CD4-positive, alpha-beta T cell treated with Interferon gamma for 1 hour (primary cell): Measurements from ENCODE around the gene PPP6R3.
"Not testable (repeated sequence)": the region's sequence is repeated elsewhere in the genome, so short reads cannot be mapped to it uniquely, and the experiment has no call there.

Experiments
- DNase-seq: peaks from one replicate; pipeline ENCODE4 v3.0.0-alpha.2; 2020

PPP6R3 gene

GRCh38 chr11:68459886-68460740 is 439 bp upstream of the PPP6R3 start:
- peak; percentile 94 for DNase-seq

- no peak for DNase-seq
Measured at GRCh38 chr11:68461575-68461917, 994 bp downstream of the PPP6R3 start.

DNA sequence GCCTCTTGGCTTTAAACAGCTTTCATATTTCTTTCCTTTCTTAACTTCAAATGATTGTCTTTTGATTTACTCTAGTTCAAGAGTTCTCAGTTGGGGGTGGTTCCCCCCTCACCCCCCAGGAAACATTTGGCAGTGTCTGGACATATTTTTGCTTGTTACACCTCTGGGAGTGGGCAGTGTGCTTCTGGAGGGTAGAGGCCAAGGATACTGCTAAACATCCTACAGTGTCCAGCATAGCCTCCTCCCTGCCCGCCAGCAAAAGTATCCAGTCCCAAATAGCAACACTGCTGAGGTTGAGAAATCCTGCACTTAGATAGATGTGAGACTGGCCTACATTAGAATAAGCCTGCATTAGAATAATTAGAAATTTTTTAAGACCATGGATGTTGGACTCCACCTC is 3.2 kb downstream of the PPP6R3 start:
- no peak for DNase-seq

GRCh38 chr11:68467201-68467834 is 6.8 kb downstream of the PPP6R3 start:
- no peak for DNase-seq

DNA sequence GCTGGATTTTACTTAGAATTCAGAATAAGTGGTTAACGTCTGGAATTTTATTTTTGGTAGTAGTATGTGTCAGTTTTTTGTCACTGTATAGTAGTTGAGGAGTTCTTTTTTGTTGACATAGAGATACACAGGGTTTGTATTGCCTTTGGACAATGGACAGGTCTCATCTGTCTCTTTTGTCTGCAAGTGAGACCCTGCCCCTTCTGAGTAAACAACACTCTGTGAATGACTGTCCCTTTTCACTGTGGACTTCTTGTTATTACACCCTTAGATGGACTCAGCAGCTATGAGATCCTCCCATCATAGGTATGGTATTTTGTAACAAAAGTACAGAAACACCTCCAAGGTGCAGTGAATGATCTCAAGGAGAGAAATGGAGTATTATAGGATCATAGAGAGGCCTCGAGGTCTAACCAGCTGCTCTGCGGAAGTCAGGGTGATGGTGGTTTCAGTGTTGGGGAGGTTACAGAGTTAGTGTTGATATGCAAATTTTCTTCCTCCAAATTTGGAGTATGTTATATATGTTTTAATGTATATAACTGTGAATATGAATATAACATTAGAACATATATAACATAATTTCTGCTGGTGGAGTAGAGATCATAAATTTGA is 7.8 kb downstream of the PPP6R3 start:
- no peak for DNase-seq

GRCh38 chr11:68469122-68469521 is 8.6 kb downstream of the PPP6R3 start:
- DNase-seq = no peak

- no peak for DNase-seq
Measured at GRCh38 chr11:68469642-68470041, 9.1 kb downstream of the PPP6R3 start.

DNA sequence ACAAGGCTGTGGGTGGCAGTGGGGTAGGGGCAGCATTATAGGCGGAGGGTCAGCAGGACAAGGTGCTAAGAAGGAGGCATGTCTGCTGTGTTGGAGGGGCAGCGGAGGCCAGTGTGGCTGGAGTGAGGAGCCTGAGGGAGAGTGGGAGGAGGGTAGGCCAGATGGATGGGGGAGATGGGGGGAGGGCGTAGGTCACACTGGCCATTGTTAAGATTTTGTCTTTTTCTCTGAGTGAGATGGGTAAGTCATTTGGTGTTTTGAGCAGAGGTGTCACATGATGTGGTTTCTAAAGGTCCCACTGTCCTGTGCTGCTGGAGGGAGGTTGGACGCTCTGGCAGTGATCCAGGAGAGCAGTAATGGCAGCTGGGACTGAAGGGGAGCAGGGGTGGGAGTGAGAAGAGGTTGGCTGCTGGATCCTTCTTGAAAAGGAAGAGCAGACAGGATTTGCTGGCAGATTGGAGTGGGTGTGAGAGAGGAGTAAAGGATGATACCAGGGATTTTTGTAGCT is 9.8 kb downstream of the PPP6R3 start:
- no peak for DNase-seq

- peak; percentile 17 for DNase-seq
Measured at GRCh38 chr11:68471360-68472340, 11.1 kb downstream of the PPP6R3 start.

DNA sequence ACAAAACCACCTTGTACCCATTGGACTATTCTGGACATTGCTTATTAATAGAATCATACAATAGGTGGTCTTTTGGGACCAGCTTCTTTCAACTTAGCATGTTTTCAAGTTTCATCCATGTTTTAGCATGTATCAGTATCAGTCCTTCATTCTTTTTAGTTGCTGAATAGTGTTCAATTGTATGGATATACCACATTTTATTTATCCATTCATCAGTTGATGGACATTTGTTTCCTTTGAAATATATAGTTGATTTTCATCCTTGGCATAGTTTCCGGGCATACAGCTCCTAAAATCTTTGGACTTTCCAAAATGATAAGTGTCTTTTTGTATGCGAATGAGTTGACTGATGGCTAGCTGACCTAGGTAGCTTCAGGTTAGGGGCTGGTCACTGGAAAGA is 12.2 kb downstream of the PPP6R3 start:
- no peak for DNase-seq

GRCh38 chr11:68473693-68474092 is 13.1 kb downstream of the PPP6R3 start:
- no peak for DNase-seq

DNA sequence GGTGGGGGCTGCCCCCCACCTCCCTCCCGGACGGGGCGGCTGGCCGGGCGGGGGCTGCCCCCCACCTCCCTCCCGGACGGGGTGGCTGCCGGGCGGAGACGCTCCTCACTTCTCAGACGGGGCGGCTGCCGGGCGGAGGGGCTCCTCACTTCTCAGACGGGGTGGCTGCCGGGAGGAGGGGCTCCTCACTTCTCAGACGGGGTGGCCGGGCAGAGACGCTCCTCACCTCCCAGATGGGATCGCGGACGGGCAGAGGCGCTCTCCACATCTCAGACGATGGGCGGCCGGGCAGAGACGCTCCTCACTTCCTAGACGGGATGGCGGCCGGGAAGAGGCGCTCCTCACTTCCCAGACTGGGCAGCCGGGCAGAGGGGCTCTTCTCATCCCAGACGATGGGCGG is 15.1 kb downstream of the PPP6R3 start:
- not testable (repeated sequence) for DNase-seq

- no peak for DNase-seq
Measured at GRCh38 chr11:68479390-68479789, 18.8 kb downstream of the PPP6R3 start.

- no peak for DNase-seq
Measured at GRCh38 chr11:68480193-68480592, 19.6 kb downstream of the PPP6R3 start.

- no peak for DNase-seq
Measured at GRCh38 chr11:68480852-68481510, 20.4 kb downstream of the PPP6R3 start.

DNA sequence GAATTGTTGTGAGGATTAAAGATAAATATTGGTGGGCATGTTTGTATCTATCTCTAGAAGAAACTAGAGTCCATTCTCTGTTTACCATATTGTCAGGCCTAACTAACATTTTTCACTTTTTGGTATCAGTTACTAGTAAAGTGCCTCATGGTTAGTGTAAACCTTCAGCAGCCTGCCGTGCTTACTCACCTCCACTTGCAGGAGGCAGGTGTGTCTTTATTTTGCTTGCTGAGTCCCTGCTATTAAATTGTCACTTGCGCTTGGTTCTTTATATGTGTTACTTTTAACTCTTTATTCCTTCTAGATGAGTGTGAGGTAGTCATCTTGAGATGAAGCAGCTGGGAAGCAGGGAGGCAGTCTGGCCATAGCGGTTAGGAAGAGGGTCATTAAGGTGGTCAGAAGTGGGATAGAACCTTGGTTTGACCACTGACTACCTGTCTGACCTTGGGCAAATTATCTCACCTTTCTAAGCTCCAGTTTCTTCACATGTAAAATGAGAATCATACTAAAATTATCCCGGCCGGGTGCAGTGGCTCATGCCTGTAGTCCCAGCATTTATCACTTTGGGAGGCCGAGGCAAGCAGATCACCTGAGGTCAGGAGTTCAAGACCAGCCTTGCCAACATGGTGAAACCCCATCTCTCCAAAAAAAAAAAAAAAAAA is 21.2 kb downstream of the PPP6R3 start:
- DNase-seq = no peak

GRCh38 chr11:68488623-68489022 is 28.1 kb downstream of the PPP6R3 start:
- no peak for DNase-seq

- no peak for DNase-seq
Measured at GRCh38 chr11:68495220-68495729, 34.7 kb downstream of the PPP6R3 start.

- no peak for DNase-seq
Measured at GRCh38 chr11:68495872-68496271, 35.3 kb downstream of the PPP6R3 start.

DNA sequence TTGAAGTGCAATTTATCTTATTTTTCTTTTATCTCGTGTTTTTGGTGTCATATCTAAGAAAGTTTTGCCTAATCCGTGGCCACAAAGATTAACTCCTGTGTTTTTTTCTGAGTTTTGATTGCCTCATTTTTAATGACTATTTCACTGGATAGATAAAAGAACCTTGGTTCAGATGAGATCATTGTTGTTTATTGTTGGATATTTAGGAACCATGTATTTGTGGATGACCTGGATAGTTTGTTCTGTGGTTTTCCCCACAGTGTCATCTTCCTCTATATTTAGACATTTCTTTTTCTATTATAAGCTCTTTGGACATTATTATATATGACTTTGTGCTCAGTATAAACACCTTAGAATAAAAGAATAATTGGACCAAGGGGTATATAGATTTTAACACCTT is 37.2 kb downstream of the PPP6R3 start:
- DNase-seq = no peak

DNA sequence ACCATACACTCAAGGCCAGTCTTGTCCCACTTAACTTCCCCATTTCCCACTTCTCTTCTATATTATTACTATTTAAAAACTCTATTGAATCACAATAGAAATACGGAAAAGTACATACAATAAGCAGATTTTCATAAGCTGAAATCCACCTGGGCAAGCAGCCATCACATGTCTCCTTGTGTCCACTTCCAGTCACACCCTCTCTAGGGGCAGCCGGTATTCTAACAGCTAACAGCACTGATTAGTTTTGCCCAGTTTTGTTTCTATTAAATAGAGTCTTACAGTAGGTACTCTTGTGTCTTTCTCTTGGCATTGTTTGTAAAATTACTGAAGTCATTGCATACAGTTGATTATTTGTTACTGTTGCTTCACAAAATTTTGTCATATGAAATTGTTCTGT is 37.8 kb downstream of the PPP6R3 start:
- no peak for DNase-seq
